Parathyroid adenoma (tissue), 2 donors: ENCODE results near the gene CDON.

ENCODE experiments used
- H2AFZ ChIP-seq: fragments of 300-600 bp; sonication (generic); one replicate; pipeline ENCODE4 v1.7.0; 2017; ENCODE audit warnings: antibody characterized with exemption, mild to moderate bottlenecking
- H3K27ac ChIP-seq: fragments of 300-600 bp; sonication (generic); one replicate; pipeline ENCODE4 v1.7.0; 2017
- H3K27me3 ChIP-seq: fragments of 300-600 bp; sonication (generic); one replicate; pipeline ENCODE4 v1.7.0; 2017; ENCODE audit warnings: low read length; ENCODE audit not compliant: control insufficient read depth, insufficient read depth
- H3K36me3 ChIP-seq: fragments of 300-600 bp; sonication (generic); one replicate; pipeline ENCODE4 v1.7.0; 2017; ENCODE audit warnings: low read length; ENCODE audit not compliant: control insufficient read depth, insufficient read depth
- H3K4me1 ChIP-seq: fragments of 300-600 bp; sonication (generic); one replicate; pipeline ENCODE4 v1.7.0; 2017; ENCODE audit warnings: control low read depth
- H3K4me2 ChIP-seq: fragments of 300-600 bp; sonication (generic); one replicate; pipeline ENCODE4 v1.7.0; 2017; ENCODE audit warnings: low read length
- H3K4me3 ChIP-seq: fragments of 300-600 bp; sonication (generic); one replicate; pipeline ENCODE4 v1.7.0; 2017; ENCODE audit warnings: low read depth, low read length
- H3K79me2 ChIP-seq: fragments of 300-600 bp; sonication (generic); one replicate; pipeline ENCODE4 v1.7.0; 2017; ENCODE audit warnings: control low read depth
- H3K9ac ChIP-seq: fragments of 300-600 bp; sonication (generic); one replicate; pipeline ENCODE4 v1.7.0; 2017; ENCODE audit warnings: mild to moderate bottlenecking
- H3K9me3 ChIP-seq: fragments of 300-600 bp; sonication (generic); one replicate; pipeline ENCODE4 v1.7.0; 2017; ENCODE audit warnings: low read length; ENCODE audit not compliant: control insufficient read depth
- CTCF ChIP-seq: fragments of 300-600 bp; sonication (generic); IDR thresholded peaks from one replicate; pipeline ENCODE4 v1.7.0; 2017; ENCODE audit warnings: antibody characterized with exemption, mild to moderate bottlenecking
- donor health status: primary hyperparathyroidism.

CDON gene

GRCh38 chr11:126048197-126048596, 14.5 kb downstream of the CDON start:
- TF ChIP-seq CTCF: no peak
- Histone ChIP-seq H2AFZ (no peak overlapping the region), H3K79me2 (no peaks in the 10 kb centered on the region), H3K4me2 (no peak overlapping the region), H3K9me3 (no peaks in the 10 kb centered on the region), H3K36me3 (no peaks in the 10 kb centered on the region), H3K4me3 (no peak overlapping the region), H3K27me3 (no peaks in the 10 kb centered on the region), H3K27ac (no peak overlapping the region), H3K9ac (no peak overlapping the region), H3K4me1 (no peaks in the 10 kb centered on the region)

GRCh38 chr11:126046570-126047195, 16.0 kb downstream of the CDON start:
- Histone ChIP-seq H3K4me3 (no peak overlapping the region), H3K79me2 (no peaks in the 10 kb centered on the region), H3K27me3 (no peaks in the 10 kb centered on the region), H3K4me2 (no peak overlapping the region), H3K27ac (no peak overlapping the region), H3K4me1 (no peaks in the 10 kb centered on the region), H3K9ac (no peak overlapping the region), H3K9me3 (no peaks in the 10 kb centered on the region), H3K36me3 (no peaks in the 10 kb centered on the region), H2AFZ (no peak overlapping the region)
- TF ChIP-seq CTCF: no peak

- H3K9me3 ChIP-seq: no peaks in the 10 kb centered on the region
- no peak overlapping the region for H3K9ac ChIP-seq
- no peak overlapping the region for H3K27ac ChIP-seq
- no peak overlapping the region for H2AFZ ChIP-seq
- TF ChIP-seq CTCF: no peak
- no peaks in the 10 kb centered on the region for H3K79me2 ChIP-seq
- H3K36me3 ChIP-seq: no peaks in the 10 kb centered on the region
- no peaks in the 10 kb centered on the region for H3K4me1 ChIP-seq
- no peaks in the 10 kb centered on the region for H3K27me3 ChIP-seq
- no peak overlapping the region for H3K4me3 ChIP-seq
- no peak overlapping the region for H3K4me2 ChIP-seq
These were observed 23.0 kb downstream of the CDON start for GRCh38 chr11:126039485-126040271.

GRCh38 chr11:126035718-126036117, 26.9 kb downstream of the CDON start:
- Histone ChIP-seq H2AFZ (no peak overlapping the region), H3K4me1 (no peaks in the 10 kb centered on the region), H3K79me2 (no peaks in the 10 kb centered on the region)

More at GRCh38 chr11:126035718-126036117, 26.9 kb downstream of the CDON start:
- H3K36me3 ChIP-seq: no peaks in the 10 kb centered on the region
- H3K4me2 ChIP-seq: no peak overlapping the region
- no peak overlapping the region for H3K27ac ChIP-seq
- no peaks in the 10 kb centered on the region for H3K9me3 ChIP-seq
- no peak overlapping the region for H3K9ac ChIP-seq
- H3K27me3 ChIP-seq: no peaks in the 10 kb centered on the region
- TF ChIP-seq CTCF: no peak
- no peak overlapping the region for H3K4me3 ChIP-seq
